Ureter (tissue), 1 donor: Measurements from ENCODE around the gene TCHHL1. TPM values are rescaled to one million over a fixed set of nuclear protein-coding genes. Genes with fewer than 3 reads are reported as not detected.
"Not testable (repeated sequence)": the region's sequence is repeated elsewhere in the genome, so short reads cannot be mapped to it uniquely, and the experiment has no call there.

Source experiments
- DNase-seq: peaks from one replicate; pipeline ENCODE4 v3.0.0-alpha.2; 2020; ENCODE audit warnings: low spot score
- total RNA-seq: library from RNA; stranded (reverse); gene quantifications from one replicate; pipeline ENCODE4 v1.2.4, GENCODE V29; 2023
- donor health status: DM: yes; HTN: yes; CAD: no.

The TCHHL1 gene
- total RNA-seq, 1 donor from 2014 or later: not detected

DNA sequence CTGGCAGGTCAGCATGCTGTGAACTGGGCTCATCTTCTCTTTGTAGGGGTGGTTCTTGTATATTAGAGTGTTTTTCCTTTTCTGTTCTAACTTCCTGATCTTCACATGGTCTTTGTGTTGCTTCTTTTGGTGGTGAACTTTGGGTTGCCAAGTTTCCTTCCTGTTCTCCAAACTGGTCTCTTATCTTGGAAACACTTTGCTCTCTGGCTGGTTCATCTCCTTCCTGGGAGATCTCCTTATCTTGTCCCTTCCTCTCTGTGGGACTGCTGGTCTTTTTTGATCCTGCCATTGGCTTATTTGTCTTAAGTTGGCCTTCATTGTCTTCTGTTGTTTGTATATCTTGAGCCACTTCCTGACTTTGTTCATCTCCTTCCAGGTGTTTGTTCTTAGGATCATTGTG is 2.1 kb downstream of the TCHHL1 start:
- no peak for DNase-seq

- DNase-seq: no peak
These were observed 4.0 kb downstream of the TCHHL1 start for GRCh38 chr1:152084853-152085252.

GRCh38 chr1:152081026-152081425 is 7.8 kb downstream of the TCHHL1 start:
- DNase-seq: not testable (repeated sequence)

GRCh38 chr1:152080494-152080893 is 8.4 kb downstream of the TCHHL1 start:
- not testable (repeated sequence) for DNase-seq

GRCh38 chr1:152078831-152079441 is 9.9 kb downstream of the TCHHL1 start:
- DNase-seq: no peak

GRCh38 chr1:152072311-152072710 is 16.6 kb downstream of the TCHHL1 start:
- DNase-seq: no peak

GRCh38 chr1:152071123-152071522 is 17.7 kb downstream of the TCHHL1 start:
- no peak for DNase-seq

DNA sequence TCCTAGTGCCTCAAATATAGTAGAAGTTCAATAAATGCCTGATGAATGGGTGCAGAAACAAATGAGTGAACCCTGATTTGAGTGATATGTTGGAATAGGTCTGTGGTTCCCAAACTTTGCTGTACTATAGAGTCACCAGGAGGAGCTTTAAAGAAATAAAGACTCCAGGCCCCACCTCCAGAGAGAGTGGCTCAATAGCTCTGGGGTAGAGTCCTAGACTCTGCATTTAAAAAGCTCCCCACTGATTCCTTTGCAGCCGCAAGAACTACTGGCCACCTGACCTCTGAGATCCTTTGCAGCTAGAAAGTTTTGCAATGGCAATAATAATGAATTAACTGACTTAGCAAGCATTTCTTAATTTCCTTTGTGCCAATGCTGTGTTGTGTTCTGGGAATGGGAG is 20.9 kb downstream of the TCHHL1 start:
- DNase-seq: no peak

DNA sequence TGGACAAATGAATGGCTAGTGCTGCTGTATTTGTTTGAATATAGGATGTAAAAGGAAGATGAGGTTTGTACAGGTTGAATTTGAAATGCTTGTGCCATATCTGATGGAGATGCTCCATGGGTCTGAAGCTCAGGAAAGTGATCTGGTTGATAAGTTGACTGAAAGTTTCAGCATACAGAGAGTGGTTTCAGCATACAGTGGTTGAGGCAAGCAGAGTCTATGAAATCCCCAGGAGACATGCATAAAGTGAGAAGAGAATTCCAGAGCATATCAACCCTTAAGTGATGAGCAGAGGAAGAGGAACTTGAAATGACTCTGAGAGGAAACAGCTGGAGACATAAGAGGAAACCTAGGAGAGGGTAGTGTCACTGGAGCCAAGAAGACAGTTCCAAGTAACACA is 21.7 kb downstream of the TCHHL1 start:
- DNase-seq: no peak

GRCh38 chr1:152061952-152062351 is 26.9 kb downstream of the TCHHL1 start:
- no peak for DNase-seq

- no peak for DNase-seq
These were observed 35.5 kb downstream of the TCHHL1 start for GRCh38 chr1:152053375-152053774.

- peak; percentile 90 for DNase-seq
These were observed 36.3 kb downstream of the TCHHL1 start for GRCh38 chr1:152052606-152053005.

DNA sequence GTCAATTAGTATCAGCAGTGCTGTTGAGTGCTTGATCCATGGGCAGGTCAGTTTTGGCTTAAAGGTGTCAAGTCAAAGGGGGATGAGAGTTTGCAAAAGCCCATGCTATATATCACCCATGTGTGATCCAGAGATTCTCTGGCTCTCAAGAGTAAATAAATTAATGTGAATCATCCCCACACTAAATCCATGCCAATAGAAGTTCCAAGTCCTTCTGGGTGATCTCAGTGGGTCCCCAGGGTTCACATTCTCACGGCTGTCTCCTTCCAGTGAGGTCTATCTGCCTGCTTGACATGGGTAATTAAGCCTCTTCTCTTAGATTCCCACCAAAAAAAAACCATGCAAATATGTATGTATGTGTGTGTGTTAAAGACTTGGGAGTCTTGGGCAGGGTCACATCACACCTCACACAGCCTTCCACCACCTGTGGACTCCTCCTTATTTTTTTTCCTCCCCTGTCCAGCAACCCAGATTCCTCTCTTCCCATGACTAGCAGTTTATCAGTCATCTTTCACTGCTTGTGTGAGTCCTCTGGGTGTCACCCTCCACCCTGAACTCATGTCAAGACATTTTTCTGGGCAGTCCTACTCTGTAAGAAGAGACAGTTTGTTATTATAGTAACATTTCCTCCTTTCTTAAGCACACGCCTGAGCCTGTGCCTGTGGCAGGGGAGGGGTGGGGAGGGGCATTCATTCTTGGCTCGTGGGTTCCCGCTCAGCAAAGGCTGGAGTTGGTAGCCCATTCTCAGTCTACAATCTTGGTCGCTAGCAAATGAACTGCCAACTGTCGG is 37.8 kb downstream of the TCHHL1 start:
- DNase-seq: peak; percentile 67

DNA sequence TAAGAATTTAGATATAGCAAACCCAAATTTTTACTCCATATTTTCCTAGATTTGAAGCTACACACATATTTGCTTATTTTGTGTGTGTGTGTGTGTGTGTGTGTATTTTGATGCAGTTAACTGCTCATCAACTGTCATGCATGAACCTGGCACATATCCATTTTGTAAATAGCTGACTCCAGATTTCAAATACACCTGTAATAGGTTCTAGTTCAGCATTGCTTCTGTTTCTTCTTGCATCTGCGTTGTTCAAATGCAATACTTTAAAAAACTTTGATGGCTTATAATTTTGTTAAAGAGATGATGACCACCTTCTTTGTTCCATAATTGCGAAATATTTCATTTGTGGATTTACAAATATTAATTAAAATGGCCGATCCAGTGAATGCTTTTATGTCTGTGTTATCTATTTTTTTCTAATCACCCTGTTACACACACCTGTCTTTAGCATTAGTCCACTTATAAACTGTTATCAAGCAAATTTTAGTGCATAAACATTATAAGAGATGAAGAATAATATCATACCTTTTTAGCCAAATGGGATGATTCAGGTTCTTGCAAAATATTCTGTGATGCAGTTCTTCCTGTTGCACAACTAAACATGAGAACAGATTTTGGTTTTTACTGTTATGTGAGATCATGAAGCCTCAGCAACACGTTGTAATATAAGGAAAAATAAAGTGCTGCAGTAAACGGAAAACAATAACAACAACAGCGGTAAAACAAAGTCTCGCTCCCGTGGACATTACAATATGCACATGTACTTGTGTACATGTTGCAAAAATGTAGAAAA is 39.4 kb downstream of the TCHHL1 start:
- DNase-seq: no peak

GRCh38 chr1:152048416-152049009 is 40.4 kb downstream of the TCHHL1 start:
- DNase-seq: peak; percentile 89

DNA sequence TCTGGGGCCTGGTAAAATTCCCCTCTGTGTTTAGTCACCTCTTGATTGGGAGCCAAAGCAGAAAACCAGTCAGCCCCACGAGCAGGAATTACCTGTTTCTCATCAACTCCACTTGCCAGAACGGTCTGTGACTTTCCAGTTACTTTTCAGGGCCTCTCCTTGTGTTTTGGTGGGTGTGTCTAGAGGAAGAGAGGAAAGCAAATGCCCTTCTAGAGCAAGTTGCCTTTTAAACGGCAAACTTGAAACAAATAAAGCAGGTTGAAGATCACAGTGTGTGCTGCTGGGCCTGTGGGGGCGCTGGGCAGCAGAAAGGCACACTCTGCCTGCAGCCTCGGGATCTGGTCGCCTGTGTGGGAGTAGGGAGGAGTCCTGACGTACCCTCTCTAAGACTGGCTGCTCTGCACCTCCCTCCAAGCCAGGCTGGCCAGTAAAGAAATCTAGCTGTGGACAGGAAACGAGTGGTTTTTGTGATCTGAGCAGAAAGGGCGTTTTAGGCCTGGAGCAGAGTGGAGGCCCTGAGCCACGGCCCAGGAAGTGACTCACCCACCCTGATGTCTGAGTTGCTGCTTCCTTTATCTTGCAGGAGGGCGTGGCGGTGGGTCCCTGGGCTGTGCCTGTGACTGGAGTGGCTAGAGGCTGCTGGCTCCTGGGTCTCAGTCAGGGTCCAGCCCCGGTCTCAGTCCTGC is 41.0 kb downstream of the TCHHL1 start:
- peak; percentile 92 for DNase-seq

DNA sequence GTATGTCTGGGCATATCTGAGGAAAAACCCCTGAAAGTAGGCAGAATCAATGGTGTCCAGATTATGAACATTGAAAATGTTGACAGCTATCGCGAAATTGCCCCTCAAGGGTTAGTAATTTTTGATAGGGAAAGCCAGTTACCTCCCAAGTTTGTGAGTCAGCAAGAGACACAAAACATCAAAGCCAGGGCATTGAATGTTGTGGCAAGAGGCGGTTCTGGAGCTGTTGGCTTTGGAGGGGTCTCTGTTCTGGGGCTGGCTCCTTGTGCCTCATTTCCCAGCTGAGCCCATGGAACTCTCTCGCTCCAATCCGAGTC is 41.5 kb downstream of the TCHHL1 start:
- DNase-seq: no peak

GRCh38 chr1:152044386-152044785 is 44.5 kb downstream of the TCHHL1 start:
- no peak for DNase-seq

GRCh38 chr1:152043870-152044269 is 45.0 kb downstream of the TCHHL1 start:
- no peak for DNase-seq

GRCh38 chr1:152042030-152042429 is 46.8 kb downstream of the TCHHL1 start:
- no peak for DNase-seq

GRCh38 chr1:152039886-152040285 is 49.0 kb downstream of the TCHHL1 start:
- DNase-seq: no peak

GRCh38 chr1:152039461-152039860 is 49.4 kb downstream of the TCHHL1 start:
- DNase-seq: no peak
